Keratinocyte (primary cell): ENCODE results near the gene NCK2. TPM values are rescaled to one million over a fixed set of nuclear protein-coding genes. Genes with fewer than 3 reads are reported as not detected.

Experiments used
- DNase-seq: peaks from one replicate; pipeline ENCODE4 v3.0.0-alpha.2; 2011; ENCODE audit warnings: low read depth, missing footprints, low spot score
- FAIRE-seq: peaks from 2 replicates; lab custom pipeline; 2011; peaks lifted over from hg19 to GRCh38; lab: Jason Lieb, UNC
- H2AFZ ChIP-seq: 2 replicates; pipeline ENCODE4 v1.6.0; 2012; ENCODE audit warnings: low read length, control low read depth, inconsistent platforms; ENCODE audit not compliant: control insufficient read depth
- H3K27ac ChIP-seq: 2 replicates; pipeline ENCODE4 v1.5.1; 2011; ENCODE audit warnings: low read length; ENCODE audit not compliant: control insufficient read depth, insufficient read depth
- H3K27me3 ChIP-seq: 3 replicates; pipeline ENCODE4 v1.6.0; 2011; ENCODE audit warnings: low read length; ENCODE audit not compliant: control insufficient read depth, insufficient read depth; ENCODE audit errors: extremely low read depth
- H3K36me3 ChIP-seq, 2 experiments: 2 replicates in 1 of 2; 3 replicates in 1 of 2; pipeline ENCODE4 v1.5.1; 2011; ENCODE audit warnings: low read length in 2 of 2, mild to moderate bottlenecking in 1 of 2; ENCODE audit not compliant: control insufficient read depth in 2 of 2, insufficient read depth in 2 of 2; ENCODE audit errors: extremely low read depth in 1 of 2
- H3K4me1 ChIP-seq: 3 replicates; pipeline ENCODE4 v1.5.1; 2011; ENCODE audit warnings: low read length; ENCODE audit not compliant: control insufficient read depth, insufficient read depth; ENCODE audit errors: extremely low read depth
- H3K4me2 ChIP-seq: 3 replicates; pipeline ENCODE4 v1.6.0; 2011; ENCODE audit warnings: low read depth, low read length; ENCODE audit not compliant: control insufficient read depth, insufficient read depth; ENCODE audit errors: extremely low read depth
- H3K4me3 ChIP-seq, 3 experiments: fragments of 200-600 bp in 1 of 3; sonication (generic) in 1 of 3; 2 replicates in 2 of 3; 3 replicates in 1 of 3; pipeline ENCODE4 v1.5.1; 2011 to 2016; ENCODE audit warnings: low read length in 3 of 3, mild to moderate bottlenecking in 3 of 3, control low read depth in 2 of 3, inconsistent platforms in 1 of 3, low read depth in 1 of 3, mixed read lengths in 1 of 3, mixed run types in 1 of 3, moderate library complexity in 1 of 3; ENCODE audit not compliant: control insufficient read depth in 2 of 3, insufficient read depth in 2 of 3; ENCODE audit errors: extremely low read depth in 1 of 3
- H3K79me2 ChIP-seq: 2 replicates; pipeline ENCODE4 v1.6.0; 2012; ENCODE audit warnings: low read length; ENCODE audit not compliant: control insufficient read depth, insufficient read depth
- H3K9ac ChIP-seq: 3 replicates; pipeline ENCODE4 v1.6.0; 2011; ENCODE audit warnings: low read length; ENCODE audit not compliant: control insufficient read depth, insufficient read depth; ENCODE audit errors: extremely low read depth
- H3K9me1 ChIP-seq: 3 replicates; pipeline ENCODE4 v1.6.0; 2011; ENCODE audit warnings: low read length; ENCODE audit not compliant: control insufficient read depth, insufficient read depth; ENCODE audit errors: extremely low read depth
- H3K9me3 ChIP-seq: 2 replicates; pipeline ENCODE4 v1.5.1; 2012; ENCODE audit warnings: low read depth, low read length; ENCODE audit not compliant: control insufficient read depth
- H4K20me1 ChIP-seq: 3 replicates; pipeline ENCODE4 v1.6.0; 2011; ENCODE audit warnings: low read length; ENCODE audit not compliant: control insufficient read depth, insufficient read depth; ENCODE audit errors: extremely low read depth
- CTCF ChIP-seq, 3 experiments: IDR thresholded peaks in 1 of 3; conservative IDR thresholded peaks in 1 of 3; optimal IDR thresholded peaks in 1 of 3; 2 replicates in 2 of 3; 3 replicates in 1 of 3; pipeline versions ENCODE3 to v1.5.1; 2011; ENCODE audit warnings: low read length in 3 of 3, mild to moderate bottlenecking in 3 of 3, moderate library complexity in 2 of 3, control low read depth in 1 of 3, inconsistent platforms in 1 of 3; ENCODE audit not compliant: insufficient read depth in 2 of 3; ENCODE audit errors: extremely low read depth in 1 of 3
- EZH2 ChIP-seq: IDR thresholded peaks from one replicate; pipeline ENCODE4 v1.6.1; 2012; ENCODE audit warnings: inconsistent platforms, mild to moderate bottlenecking, low read length, moderate library complexity
- dilution Hi-C: fragments of 300-500 bp; cut with MboI; formaldehyde crosslinking; loops from one replicate; pipeline ENCODE4 v1.7.0; 2020; ENCODE audit warnings: low sequenced_read_pairs; ENCODE audit not compliant: extremely low pct_ligation_motif_present
- polyA plus RNA-seq, 5 experiments: library from polyadenylated mRNA; depleted of rRNA in 3 of 5; stranded (reverse) in 3 of 5; stranded (forward) in 1 of 5; unstranded in 1 of 5; fragments of >200 nt; gene quantifications; 1 replicate in 1 of 5; 2 replicates in 3 of 5; 3 replicates in 1 of 5; pipeline versions ENCODE4 v1.2.1 to v1.2.3, GENCODE V29; 2011 to 2012; ENCODE audit warnings: missing spikeins in 2 of 5, low read depth in 1 of 5, low replicate concordance in 1 of 5

NCK2 gene
- polyA plus RNA-seq, 1 donor (not counting 4 experiments of a cell fraction or from before 2014, with no cell fraction given), result 31.4 TPM

- no peaks in the 10 kb centered on the region for H3K9me3 ChIP-seq
- no peak for DNase-seq
- no peak for TF ChIP-seq CTCF (optimal IDR thresholded peaks at IDR 0.05 in 1 of 3, IDR thresholded peaks at IDR 0.05 in 1 of 3, conservative IDR thresholded peaks at IDR 0.05 in 1 of 3; ENCODE audit: extremely low read depth in 1 of 3, insufficient read depth in 2 of 3, low read length in 3 of 3)
- TF ChIP-seq EZH2, result no peak
- no peak overlapping the region for H3K4me3 ChIP-seq
- no peaks in the 10 kb centered on the region for H4K20me1 ChIP-seq
- H3K79me2 ChIP-seq, result peaks cover 86% of the 10 kb centered on the region
- H3K27me3 ChIP-seq, result no peaks in the 10 kb centered on the region
- H3K36me3 ChIP-seq, result peaks cover 4% of the 10 kb centered on the region in 2 experiments
- no peak overlapping the region for H3K4me2 ChIP-seq
- H2AFZ ChIP-seq, result no peak overlapping the region
- FAIRE-seq, result no peak
- dilution Hi-C loops, result no loop called here
- no peak overlapping the region for H3K9ac ChIP-seq
- H3K4me1 ChIP-seq, result peaks cover 23% of the 10 kb centered on the region
- no peak overlapping the region for H3K27ac ChIP-seq
- H3K9me1 ChIP-seq, result no peaks in the 10 kb centered on the region
Observed at GRCh38 chr2:105801961-105802360, 57.2 kb downstream of the NCK2 start.

GRCh38 chr2:105802587-105802986, 57.9 kb downstream of the NCK2 start:
- Histone ChIP-seq H3K27me3 (no peaks in the 10 kb centered on the region), H3K79me2 (peaks cover 91% of the 10 kb centered on the region), H3K4me1 (peaks cover 17% of the 10 kb centered on the region), H3K9me1 (no peaks in the 10 kb centered on the region), H3K36me3 (peaks cover 4% of the 10 kb centered on the region in 2 experiments), H3K9ac (no peak overlapping the region), H2AFZ (no peak overlapping the region), H3K9me3 (no peaks in the 10 kb centered on the region), H3K4me3 (no peak overlapping the region), H3K27ac (no peak overlapping the region), H3K4me2 (no peak overlapping the region), H4K20me1 (no peaks in the 10 kb centered on the region)
- dilution Hi-C loops, result no loop called here
- TF ChIP-seq CTCF (optimal IDR thresholded peaks at IDR 0.05 in 1 of 3, IDR thresholded peaks at IDR 0.05 in 1 of 3, conservative IDR thresholded peaks at IDR 0.05 in 1 of 3; ENCODE audit: extremely low read depth in 1 of 3, insufficient read depth in 2 of 3, low read length in 3 of 3) (no peak), EZH2 (no peak)
- DNase-seq (no peak), FAIRE-seq (no peak)
